Measurements from ENCODE around the gene VILL.

- TF ChIP-seq MAFK (IDR thresholded peaks at IDR 0.05; ENCODE audit: partially characterized antibody) (no peak), CTCF (IDR thresholded peaks at IDR 0.05) (no peak), CHD4 (IDR thresholded peaks at IDR 0.05; ENCODE audit: borderline replicate concordance) (no peak), CBX8 (IDR thresholded peaks at IDR 0.05) (no peak), MAX (IDR thresholded peaks at IDR 0.05) (no peak), HOXA7 (CRISPR knock-in tag; IDR thresholded peaks at IDR 0.05) (no peak), HDAC2 (IDR thresholded peaks at IDR 0.05) (no peak), USF2 (IDR thresholded peaks at IDR 0.05) (no peak), NR3C1 (IDR thresholded peaks at IDR 0.05) (no peak), BHLHE40 (IDR thresholded peaks at IDR 0.05; ENCODE audit: low read depth, low read length) (no peak), ELK1 (IDR thresholded peaks at IDR 0.05; ENCODE audit: low read depth, low read length) (no peak), POLR2A (IDR thresholded peaks at IDR 0.05; ENCODE audit: low read length) (no peak)
Observed at GRCh38 chr3:38029400-38030125, 39.0 kb downstream of the VILL start, which contains the start of gene PLCD1.
